NCI-H82 (cell line): Measurements from ENCODE around the gene AMIGO1.

Experiments used
- DNase-seq: peaks from one replicate; lab custom pipeline; 2025; lab: John Stamatoyannopoulos, UW

Gene AMIGO1

DNA sequence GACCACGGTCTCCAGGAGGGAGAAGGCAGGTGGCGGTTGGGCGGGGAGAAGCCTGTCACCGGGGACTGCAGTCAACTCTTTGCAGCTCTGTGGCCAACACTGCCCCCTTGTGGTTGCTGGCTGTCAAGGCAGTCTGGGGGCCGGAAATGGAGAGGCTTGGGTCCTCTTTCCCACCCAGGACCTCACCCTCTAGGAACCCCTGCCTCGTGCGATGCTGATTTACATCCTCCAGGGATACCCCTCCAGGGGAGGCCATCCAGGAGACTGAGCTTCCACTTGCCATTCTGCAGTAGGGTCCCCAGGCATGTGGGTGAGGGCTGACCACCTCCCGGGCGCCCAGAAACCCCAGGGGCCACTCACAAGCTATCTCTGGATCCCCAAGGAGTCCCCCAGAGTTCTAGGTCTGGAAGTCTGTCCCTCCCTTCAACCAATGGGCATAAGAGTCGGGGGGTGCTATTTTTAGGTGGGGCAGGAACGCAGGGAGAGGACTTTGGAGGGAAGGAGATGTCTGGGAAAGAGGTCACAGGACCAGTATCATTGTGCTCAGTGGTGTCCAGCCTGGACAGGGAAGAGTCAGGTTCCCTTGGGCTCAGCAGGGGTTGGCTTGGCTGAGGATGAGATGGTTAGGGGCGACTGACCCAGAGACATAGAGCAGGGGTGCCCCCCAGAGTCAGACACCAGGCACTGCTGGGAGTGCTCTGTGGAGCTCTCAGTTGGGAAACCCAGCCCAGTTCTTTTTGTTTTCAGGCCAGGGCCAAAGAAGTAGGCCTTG lies 23.0 kb upstream of the AMIGO1 start:
- DNase-seq: peak; percentile 92

DNA sequence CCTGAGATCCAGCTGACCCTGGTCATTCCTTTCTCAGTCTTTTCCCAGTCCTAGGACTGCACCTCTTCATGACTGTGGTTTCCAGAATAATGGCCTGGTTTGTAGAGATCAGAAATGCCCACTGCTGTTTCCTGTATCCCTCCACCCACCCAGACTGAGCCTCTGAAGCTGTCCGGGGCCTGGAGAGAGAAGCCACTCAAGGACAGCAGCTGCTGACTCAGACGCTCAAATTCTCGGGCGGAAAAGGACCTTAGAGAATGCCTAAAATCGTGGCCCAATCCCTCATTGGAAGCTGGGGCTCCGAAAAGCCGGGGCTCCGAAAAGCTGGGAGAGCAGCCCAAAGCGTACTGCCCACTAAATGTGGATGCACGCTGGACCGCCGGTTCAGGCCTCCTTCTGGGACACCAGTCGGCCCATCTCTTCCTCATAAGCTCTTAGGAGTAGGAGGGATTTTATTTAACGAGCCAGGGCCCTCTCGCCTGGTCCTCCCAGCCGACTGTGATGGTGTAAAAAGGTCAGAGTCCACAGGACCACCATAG lies 22.4 kb upstream of the AMIGO1 start:
- no peak for DNase-seq

DNA sequence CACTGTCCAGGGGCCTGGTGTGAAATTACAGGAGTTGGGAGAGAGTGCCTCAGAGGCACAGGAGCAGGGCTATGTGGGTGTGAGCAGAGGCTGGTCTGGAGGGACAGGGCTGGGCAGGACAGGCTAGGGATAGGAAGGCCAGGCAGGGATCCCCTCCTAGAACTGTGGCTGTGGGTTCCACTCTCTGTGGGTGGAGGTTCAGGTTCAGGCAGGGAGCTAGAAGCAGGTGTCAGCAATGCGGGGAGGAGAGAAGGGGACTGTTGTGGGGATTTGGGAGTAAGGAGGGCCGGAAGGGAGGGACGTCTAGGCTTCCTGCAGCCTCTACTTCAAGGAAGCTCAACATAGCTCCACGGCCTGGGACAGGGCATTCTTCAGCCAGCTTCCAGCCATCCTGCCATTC lies 21.9 kb upstream of the AMIGO1 start:
- DNase-seq: no peak

DNA sequence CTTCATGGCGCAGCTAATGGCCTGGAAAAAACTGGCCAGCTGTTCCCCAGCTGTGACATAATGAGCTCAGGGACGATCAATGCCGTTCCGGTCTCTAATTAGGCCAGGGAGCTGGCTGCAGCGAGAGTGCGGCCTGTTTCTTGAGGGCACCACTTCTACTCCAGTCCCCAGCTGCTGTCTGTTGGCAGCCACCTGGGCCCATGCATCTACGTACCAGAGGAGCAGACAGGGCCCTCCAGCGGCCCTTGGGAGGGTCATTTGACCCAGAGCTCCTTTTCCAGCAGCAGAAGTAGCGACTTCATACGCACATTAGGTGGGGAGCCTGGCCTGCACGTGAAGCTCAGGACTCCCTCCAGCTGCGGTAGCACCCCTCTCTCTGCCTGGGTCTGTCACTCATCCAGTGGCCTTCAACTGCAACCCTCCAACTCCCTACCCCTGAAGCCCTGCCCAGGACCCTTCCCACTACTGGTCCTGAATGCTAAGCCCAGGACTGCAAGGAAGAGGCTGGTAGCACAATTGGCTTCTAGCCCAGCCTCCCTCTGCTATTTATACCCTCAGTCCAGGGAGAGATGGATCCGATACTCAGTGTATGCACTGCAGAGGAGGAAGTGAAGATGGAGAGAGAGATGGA lies 21.0 kb upstream of the AMIGO1 start:
- peak; percentile 85 for DNase-seq

DNA sequence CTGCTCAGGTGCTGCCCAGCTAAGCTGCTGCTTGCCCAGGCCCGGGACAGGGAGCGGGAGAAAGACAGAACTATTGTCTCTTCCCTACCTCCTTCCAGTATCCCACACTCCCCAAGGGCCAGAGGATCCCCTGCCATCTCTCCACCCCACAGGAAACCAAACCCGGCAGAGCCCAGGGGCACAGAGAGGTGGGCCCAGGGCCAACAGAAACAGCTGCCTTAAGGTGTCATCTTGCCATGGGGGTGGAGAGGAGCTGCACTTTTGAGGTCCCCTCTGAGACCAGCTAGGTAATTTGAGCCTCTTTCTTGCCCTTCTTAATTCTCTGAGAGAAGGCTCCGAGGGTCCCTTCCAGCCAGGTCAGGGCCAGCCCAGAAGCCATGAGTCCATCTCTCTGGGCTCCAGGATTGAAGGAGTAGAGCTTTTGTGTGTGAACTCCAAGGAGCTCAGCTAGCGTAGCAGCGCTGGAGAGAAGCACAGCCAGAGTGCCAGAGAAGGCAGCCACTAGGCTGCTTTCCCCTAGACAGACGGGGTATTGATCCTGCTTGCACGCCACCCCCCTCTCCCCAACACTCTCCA lies 20.4 kb upstream of the AMIGO1 start:
- DNase-seq: peak; percentile 42

DNA sequence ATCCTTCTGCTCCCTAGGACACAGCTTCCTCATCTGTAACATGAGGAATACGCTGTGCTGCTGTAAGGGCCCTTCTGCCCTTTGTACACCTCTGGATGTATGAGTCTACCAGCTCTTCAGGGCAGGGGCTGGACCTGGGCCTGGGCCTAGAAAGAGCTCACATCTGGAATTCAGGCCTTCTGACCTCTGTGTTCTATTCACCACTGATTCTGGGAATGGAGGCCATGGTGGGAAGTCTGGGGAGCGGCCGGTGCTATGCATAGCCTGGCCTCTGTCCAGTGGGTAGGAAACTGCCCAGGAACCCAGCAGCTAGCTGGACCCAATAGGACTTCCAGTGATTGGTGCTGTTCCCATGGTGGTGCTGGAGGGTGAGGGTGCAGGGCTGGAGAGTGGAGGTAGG lies 19.2 kb upstream of the AMIGO1 start:
- DNase-seq: no peak

DNA sequence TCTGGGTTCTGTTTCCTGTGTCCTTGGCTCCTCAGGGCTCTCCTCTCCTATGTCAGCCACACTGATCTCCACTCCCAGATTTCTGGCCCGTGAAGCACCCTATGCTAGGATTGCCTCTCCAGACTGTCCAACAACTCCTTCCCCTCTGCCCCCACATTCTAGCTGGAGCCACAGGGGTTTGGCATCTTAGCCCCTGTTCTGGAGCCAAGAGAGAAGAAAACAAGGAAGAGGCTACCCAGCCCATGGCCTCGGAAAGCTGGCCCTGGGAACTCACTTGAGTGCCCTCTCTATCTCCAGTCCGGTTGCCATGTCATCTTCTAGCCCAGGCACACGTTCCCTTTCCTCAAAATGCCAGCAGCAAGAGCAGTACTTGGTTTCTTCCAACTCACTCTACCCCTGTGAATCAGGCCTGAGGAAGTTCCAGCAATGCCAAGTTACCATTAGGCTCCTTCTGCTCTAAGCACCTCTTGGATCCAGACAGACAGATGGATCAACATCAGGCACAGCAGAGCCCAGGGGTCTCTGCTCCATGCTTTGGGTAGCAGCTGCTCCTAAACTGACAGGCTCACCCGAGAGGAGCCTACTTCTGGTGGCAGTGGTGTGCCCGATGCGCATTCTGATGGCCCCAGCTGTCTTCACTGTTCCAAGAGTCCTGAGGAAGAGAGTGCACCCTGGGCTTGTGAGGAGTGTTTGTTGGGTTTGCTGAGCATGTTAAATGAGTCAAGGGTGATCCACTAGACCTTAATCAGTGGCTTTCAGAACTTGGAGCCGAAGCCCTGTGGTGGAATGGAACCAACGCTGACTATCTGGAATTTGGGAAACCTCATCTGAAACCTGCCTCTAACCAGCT lies 18.5 kb upstream of the AMIGO1 start:
- DNase-seq: no peak

DNA sequence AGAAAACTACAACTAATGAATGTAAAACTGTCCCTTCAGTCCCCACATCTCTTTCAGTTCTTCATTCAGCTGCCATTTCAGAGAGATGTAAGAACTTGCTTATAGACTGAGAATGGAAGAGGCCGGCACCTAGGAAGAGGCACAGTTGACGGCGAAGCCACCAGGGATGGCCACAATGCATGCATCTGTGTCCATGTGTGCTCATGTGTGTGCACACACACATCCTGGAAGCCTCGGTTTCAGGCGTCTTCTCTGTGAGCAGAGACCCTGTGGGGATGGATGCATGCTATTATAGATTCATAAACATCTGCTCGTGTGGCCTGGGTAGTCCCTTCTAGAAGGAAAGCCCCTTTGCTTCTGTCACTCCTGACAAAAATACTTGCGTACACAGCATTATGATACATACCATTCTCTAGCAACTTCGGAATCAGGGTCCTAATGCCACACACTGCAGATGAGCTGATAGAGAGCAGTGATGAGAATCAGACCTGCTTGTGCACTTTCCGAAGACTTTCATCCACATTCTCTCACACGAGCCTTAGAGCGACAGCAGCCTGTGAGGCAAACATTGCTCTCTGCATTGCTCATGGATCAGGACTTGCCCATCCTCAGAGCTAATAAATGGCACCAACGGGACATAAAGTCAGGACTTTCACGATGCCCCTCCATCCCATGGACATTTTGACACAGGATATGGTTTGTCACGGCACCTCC lies 17.7 kb upstream of the AMIGO1 start:
- no peak for DNase-seq

DNA sequence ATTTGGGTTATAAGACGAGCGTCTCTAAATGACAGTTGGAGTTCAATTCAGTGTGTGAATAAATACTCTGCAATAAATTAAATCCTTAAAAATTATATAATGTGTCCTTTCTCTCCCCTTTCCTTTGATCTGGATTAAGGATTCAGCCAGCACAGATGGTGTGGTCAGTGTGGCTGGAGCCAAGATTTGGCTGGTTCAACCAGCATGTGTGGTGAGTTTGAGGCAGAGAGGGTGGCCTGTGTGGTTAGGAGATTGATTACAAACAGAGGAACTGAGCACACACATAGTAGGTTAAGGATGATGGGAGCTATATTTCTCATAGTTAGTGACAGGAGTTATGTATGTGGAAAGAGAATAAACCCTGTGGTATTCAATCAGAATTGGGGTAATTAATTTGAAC lies 14.2 kb upstream of the AMIGO1 start:
- no peak for DNase-seq

DNA sequence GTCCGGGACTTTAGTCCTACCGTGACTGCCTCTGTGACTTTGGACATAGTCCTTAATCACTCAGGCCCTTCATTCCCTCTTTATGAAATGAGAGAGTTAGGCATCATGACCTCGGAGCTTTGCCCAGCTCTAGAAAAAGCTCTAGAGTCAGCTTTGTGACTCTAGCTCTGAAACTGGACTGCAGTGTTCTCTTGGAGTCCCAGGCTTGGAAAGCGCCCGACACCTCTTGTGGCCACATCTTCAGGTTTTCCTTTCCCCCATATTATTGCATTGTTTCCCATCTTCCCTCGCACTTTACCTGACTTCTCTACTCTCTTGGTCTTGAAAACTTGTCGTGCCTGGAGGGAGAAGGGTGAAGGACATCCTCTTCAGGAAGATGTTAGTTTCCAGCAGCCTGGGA lies 12.5 kb upstream of the AMIGO1 start:
- DNase-seq: no peak

DNA sequence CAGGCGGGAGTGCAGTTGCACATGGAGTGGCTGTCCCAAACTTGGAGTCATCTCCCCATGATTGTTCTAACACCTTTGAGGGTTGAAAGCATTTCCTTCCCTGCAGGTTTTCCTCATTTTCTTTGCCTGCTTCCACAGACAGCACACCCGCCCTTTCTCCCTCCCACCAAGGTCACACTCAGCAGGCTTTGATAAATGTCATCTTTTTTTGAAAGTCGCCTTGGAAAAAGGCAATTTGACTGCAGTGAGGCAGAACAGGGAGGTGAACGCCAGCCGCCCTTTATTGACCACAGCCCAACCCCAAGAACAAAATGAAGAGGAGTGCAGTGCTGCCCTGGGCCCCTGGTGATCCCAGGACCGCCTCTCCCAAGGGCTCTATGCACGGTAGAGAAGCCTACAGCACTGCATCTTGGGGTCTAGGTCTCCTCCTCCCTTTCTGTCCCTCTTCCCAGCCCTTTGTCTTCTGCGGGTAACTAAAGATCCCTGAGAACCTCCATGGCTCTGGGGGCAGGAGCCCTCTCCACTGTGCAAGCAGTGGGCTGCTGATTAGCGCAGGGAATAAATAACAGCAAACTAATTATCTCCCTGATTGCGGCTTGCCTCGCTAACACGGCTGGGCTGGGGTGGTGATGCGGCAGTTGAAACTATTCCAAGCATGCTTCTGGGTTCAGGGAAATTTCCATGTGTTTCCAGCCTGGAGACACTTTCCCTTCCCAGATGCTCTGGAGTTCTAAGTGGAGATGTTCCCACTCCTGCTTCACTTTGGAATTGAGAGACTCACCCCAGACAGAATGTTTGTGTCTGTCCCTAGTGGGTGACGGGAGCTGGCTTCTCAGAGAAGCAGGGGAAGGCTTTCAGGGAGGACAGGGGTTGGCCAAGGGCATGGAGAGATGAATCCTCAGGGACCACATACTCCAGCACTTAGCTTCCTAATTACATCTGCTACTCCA lies 11.8 kb upstream of the AMIGO1 start:
- no peak for DNase-seq

DNA sequence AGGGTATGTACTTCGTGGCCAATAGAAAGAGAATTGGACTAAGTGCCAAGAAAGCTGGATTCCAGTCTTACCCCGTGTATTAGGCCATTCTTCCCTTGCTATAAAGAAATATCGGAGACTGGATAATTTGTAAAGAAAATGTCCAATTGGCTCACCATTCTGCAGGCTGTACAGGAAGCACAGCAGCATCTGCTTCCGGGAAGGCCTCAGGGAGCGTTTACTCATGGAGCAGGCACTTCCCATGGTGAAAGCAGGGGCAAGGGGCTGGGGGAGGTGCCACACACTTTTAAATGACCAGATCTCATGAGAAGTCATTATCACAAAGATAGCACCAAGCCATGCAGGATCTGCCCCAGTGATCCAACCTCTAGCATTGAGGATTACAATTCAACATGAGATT lies 7.8 kb upstream of the AMIGO1 start:
- no peak for DNase-seq

DNA sequence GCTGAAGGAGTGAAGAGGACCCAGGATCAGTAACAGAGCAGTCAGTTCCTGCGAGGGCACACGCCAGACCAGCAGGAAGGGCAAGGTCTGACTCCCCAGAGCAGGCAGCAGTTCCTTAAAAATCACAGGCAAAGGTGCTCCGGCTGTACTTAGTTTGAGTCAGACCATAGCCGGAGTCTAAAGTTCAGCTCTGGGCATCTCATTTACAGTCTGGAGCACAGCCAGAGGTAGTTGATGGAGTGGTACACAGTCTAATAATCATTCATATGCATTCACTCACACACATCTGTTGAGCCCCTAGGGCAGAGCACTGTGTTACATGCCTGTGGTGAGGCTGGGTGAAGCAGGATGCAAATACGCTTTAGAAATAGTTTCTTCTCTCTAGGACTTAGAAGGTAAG lies 7.3 kb upstream of the AMIGO1 start:
- DNase-seq: no peak

DNA sequence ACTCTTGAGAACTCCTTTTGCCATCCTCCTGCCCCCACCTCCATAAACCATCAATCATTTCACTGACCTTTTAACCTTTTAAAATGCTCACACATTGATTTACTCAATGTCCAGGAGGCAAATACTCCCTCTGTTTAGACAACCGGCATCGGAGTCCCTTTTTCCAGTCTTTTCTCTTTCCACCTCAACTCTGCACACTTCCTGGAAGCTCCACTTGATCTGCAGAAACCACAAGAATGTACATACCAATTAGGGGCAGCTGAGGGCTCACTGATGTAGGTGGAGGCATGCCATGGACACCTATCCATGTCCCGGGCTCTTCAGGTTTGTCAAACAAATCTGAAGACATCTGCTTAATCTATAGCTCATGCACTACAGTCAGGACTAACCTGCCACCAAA lies 5.3 kb upstream of the AMIGO1 start:
- no peak for DNase-seq

DNA sequence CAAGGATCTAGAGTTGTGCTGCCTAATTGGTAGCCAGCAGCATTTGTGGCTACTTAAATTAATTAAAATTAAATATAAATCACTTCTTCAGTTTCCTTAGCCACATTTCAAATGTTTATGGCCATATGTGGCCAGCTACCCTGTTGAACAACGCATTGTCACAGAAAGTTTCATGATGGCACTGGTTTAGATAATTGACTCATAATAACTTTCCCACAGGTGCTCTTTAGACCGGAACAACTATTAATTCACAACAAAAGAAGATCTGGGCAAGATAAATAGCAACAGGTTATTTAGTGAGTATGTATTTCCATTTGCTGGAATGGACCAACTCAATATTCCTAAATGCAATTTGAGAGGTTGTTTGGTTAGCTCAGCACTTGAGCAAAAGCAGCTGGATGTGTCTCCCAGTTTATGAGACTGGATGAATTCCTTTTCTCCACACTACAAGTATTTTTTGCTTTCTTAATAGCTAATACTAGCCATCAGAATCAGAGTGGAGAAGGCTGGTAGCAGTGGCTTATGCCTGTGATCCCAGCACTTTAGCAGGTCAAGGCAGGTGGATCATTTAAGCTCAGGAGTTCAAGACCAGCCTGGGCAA lies 3.7 kb upstream of the AMIGO1 start:
- no peak for DNase-seq

DNA sequence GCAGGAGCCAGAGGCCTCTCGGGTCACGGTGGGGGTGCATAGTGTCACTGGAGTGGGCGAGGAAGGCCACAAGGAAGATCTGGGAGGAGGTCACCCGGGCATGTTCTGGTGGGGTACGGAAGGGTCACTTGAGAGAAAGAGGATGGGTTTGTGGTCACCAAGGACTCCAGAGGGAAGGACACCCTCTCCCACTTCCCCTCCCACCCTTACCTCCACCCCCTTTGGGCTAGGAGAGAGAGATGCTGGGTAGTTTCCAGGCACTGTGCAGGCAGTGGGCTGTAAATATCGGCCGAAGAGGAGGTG lies 703 bp downstream of the AMIGO1 start:
- no peak for DNase-seq

DNA sequence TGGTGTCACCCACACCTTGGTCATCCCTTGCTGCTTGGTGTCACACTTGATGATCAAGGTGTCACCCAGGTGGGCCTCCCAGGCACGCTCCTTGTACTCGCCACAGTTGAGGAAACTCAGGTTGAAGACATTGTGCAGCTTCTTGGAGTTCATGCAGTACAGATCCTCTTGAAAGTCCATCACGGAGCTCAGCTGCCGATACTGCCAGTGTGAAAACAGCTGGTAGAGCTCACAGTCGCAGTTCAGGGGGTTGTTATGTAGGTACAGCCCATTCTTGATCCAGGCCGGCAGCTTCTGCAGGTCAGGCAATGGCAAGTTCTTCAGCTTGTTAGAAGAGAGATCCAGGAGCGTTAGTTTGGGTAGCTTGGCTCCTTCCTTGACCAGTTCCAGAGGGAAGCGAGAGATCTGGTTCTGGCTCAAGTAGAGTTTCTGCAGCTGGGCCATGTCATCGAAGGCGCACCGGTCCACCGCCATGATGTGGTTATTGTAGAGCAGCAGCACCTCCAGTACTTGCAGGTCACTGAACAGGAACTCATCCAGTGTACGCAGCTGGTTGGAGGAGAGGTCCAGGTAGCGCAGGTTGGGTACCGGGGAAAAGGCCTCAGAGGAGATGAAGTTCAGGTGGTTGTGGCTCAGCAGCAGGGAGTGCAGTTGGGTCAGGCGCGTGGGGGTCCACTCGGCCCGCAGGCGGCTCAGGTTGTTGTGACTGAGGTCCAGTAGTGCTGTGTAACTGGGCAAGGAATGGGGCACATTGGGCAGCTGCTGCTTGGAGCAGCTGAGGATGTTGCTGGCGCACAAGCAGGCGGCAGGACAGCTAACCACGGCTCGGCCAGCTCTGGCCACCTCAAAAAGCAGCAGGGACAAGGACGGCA lies 1.3 kb downstream of the AMIGO1 start:
- DNase-seq: no peak

DNA sequence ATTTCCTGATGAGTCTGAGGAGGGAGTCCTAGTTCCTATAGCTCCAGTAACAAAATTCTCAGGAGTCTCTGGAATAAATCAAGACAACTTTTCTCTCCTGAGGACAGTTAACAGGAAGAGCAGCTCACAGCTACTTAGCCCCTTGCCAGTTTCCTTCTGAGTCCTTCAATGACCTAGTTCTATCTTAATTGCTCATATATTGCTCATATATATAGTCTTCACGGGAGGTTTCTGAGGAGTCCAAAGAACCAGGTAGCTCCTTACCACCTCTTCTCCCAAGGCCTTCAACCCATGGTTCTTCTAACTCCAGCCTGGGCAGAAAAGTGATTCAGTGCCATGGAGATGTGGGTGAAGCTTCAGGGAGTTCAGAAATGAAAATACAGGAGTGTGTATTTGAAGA lies 4.6 kb downstream of the AMIGO1 start:
- no peak for DNase-seq

DNA sequence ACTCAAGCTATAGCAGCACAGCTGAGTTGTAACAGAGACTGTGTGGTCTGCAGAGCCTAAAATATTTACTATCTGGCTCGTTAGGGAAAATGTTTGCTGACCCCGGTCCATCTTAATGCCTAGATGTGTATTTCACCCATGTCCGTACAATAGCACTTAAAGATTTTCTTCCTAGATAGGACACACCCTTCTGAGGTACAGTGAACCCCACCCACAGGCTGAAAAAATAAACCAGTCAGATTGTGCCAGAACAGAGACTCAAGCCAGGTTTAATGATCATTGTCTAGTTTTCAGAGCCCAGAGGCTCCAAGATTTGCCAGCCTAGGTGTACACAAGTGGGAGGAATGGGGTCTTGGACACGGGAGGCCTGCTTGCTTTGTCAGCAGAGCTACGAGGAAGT lies 5.6 kb downstream of the AMIGO1 start:
- no peak for DNase-seq
